ENCODE data around the gene ZMYND11.

DNA sequence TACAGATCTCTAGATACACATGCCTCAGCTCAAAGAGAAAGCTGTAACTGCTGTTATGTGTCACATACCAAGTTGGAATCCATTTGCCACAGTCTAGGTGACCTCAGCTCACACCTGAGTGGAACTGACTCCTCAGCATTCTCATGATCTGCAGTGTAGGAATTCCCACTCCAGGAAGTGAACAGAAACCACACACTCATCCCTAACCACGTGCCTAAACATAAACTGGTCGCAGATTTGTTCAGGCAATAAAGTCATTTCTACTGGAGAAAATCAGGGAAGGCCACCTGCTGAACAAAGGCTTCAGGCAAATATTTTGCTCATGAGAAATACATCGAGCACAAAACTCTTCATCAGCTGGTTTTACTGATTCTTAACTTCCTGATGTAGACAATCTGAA is 23.0 kb upstream of the ZMYND11 start:
- no peak for TF ChIP-seq POLR2A (IDR thresholded peaks at IDR 0.05)
- TF ChIP-seq, protein P1, sequence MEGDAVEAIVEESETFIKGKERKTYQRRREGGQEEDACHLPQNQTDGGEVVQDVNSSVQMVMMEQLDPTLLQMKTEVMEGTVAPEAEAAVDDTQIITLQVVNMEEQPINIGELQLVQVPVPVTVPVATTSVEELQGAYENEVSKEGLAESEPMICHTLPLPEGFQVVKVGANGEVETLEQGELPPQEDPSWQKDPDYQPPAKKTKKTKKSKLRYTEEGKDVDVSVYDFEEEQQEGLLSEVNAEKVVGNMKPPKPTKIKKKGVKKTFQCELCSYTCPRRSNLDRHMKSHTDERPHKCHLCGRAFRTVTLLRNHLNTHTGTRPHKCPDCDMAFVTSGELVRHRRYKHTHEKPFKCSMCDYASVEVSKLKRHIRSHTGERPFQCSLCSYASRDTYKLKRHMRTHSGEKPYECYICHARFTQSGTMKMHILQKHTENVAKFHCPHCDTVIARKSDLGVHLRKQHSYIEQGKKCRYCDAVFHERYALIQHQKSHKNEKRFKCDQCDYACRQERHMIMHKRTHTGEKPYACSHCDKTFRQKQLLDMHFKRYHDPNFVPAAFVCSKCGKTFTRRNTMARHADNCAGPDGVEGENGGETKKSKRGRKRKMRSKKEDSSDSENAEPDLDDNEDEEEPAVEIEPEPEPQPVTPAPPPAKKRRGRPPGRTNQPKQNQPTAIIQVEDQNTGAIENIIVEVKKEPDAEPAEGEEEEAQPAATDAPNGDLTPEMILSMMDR (IDR thresholded peaks at IDR 0.05), result no peak
